ENCODE data around the gene ADGRD1.

DNA sequence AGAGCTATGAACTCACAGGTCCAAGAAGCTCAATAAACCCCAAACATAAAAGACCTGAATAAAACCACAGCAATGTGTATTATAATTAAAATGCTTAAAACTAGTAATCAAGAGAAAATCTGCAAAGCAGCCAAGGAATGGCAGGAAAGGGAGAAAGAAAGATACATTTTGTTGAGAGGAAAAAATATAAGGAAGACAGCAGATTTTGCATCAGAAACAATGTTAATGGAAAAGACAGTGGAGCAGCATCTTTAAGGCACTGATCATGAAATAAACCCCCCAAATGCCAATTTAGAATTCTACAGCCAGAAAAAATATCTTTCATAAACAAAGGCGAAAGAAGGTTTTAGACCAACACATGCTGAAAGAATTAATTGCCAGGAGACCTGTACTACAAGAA is 42.5 kb upstream of the ADGRD1 start:
- TF ChIP-seq EZH2phosphoT487 (IDR thresholded peaks at IDR 0.05; ENCODE audit: borderline replicate concordance, low read length) (no peak), CTCF (IDR thresholded peaks at IDR 0.05; ENCODE audit: low read depth, low read length, poor library complexity, severe bottlenecking) (no peak)
